AG08396 (cell line): ENCODE results near the gene ACP2.

ENCODE experiments used
- DNase-seq: peaks from one replicate; pipeline ENCODE4 v3.0.0; 2012; ENCODE audit warnings: low spot score, mixed read lengths

Gene ACP2

DNA sequence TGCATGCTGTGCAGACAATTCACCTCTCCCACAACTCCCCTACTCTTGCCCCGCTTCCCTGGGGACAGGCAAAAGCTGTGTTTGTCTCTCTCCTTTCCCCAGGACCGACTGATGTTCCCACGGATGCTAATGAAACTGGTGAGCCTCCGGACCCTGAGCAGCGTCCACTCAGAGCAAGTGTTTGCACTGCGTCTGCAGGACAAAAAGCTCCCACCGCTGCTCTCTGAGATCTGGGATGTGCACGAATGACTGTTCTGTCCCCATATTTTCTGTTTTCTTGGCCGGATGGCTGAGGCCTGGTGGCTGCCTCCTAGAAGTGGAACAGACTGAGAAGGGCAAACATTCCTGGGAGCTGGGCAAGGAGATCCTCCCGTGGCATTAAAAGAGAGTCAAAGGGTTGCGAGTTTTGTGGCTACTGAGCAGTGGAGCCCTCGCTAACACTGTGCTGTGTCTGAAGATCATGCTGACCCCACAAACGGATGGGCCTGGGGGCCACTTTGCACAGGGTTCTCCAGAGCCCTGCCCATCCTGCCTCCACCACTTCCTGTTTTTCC is 19.9 kb upstream of the ACP2 start:
- DNase-seq, result no peak

DNA sequence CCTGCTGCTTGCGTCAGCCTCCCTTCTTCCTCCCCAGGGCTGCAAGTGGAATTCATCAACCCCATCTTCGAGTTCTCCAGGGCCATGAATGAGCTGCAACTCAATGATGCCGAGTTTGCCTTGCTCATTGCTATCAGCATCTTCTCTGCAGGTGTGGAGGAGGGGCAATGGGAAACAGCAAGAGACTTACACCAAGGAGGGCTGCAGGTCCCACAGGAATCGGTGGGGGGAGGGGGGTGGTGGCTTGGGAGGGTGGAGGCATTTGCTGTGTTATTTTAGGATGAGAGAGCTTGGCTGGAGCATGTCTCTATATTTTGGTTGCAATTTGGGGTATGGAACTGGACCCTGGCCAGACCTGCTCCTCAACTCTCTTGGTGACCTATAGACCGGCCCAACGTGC is 19.3 kb upstream of the ACP2 start:
- DNase-seq, result no peak

DNA sequence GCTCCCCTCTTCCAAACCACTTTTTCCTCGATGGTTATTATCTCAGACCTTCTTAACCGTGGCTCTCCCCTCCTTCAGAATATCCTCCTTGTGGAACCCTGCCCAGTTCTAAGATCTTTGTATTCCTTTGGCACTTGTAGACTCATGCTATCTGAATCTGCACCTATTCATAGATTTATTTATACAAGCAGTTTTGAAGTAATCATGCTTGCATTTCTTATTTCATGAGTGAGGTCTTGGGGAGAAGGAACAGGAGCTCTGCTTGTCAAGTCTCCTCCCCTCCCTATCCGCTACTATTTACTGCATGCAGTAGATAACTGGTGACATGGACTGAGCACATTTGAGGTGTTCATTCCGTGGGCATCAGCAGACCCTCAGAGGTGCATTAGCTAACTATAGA is 15.9 kb upstream of the ACP2 start:
- peak; percentile 16 for DNase-seq

DNA sequence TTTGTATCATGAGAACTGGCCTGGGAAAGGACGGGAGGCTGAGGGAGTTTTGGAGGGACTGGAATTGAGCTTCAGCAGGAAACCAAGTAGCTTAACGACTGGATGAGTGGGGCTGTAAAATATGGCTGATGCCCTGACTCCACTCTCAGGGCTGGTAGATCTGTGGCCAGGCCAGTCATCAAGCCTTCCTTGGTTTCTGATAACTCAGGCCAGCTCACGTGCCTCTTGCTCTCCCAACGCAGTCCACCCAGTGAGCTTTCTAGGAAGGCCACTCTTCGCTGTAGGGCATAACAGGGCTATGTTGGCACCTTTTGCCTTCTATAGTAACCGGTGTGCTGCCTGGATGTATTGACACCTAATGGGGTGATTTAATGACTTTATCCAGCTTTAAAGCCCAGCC is 15.5 kb upstream of the ACP2 start:
- DNase-seq, result no peak

DNA sequence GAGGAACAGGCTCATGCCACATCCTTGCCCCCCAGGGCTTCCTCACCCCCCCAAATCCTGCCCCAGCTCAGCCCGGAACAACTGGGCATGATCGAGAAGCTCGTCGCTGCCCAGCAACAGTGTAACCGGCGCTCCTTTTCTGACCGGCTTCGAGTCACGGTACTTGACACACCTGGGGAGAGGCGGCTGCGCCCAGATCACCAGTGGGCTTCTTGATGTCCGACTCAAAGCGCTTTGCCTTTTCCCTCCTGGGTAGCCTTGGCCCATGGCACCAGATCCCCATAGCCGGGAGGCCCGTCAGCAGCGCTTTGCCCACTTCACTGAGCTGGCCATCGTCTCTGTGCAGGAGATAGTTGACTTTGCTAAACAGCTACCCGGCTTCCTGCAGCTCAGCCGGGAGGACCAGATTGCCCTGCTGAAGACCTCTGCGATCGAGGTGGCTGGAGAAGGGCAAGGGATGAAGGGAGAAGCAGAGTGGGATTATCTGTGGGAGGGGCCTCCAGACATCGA is 12.7 kb upstream of the ACP2 start:
- no peak for DNase-seq

DNA sequence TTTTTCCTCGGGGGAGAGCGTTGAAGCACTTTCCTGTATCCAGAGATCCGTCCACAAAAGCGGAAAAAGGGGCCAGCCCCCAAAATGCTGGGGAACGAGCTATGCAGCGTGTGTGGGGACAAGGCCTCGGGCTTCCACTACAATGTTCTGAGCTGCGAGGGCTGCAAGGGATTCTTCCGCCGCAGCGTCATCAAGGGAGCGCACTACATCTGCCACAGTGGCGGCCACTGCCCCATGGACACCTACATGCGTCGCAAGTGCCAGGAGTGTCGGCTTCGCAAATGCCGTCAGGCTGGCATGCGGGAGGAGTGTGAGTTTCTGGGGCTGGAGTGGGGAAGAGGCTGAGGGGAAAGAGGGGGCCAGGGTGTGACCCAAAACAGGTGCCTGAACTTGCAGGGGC is 11.8 kb upstream of the ACP2 start:
- DNase-seq, result no peak

DNA sequence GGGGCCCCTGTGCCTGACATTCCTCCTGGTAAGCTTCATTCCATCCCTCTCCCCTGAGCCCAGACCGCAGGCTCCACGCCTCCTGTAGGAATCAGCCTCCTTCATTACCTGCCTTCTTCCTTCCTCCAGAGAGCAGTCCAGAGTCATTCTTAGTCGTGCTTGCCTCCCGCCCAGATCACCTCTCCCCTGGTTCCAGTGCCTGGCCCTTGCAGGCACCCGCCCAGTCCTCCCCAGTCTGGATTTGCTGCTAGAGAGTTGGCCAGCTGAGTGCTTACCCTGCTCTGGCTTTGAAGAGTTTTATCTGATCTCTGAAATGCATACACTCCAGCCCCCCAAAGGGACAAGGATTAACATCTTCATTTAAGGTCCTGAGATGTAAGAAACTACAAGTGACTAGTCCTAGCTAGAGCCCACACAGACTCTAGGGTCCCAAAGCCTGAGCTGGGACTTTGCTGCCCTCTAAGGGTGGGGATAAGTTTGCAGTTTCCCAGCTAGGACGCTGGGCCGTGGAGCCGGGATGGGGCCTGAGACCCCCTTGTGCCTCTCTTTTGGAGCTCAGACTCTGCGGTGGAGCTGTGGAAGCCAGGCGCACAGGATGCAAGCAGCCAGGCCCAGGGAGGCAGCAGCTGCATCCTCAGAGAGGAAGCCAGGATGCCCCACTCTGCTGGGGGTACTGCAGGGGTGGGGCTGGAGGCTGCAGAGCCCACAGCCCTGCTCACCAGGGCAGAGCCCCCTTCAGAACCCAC is 10.8 kb upstream of the ACP2 start:
- peak; percentile 60 for DNase-seq

DNA sequence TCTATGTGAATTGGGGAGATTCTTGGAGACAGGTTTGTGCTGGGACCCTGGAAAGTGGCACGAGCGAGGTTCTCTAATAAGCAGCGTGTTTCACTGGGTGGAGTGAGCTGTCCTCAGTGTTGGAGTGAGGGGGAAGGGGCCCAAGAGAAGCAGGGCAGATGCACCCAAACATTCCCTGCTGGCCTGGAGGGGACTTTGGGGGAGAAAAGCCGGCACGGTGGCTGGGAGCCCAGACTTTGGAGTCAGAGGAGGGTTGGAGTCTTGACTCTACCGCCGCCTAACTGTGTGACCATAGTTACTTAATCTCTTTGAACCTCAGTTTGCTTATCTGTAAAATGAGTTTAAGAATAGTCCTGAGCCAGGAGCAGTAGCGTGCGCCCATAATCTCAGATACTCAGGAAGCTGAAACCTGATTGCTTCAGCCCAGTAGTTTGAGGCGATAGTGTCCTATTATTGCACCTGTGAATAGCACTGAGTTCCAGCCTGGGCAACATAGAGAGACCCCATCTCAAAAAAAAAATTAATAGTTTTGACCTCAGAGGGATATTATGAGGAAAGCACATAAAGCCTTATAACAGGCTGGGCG is 9.8 kb upstream of the ACP2 start:
- DNase-seq, result no peak

DNA sequence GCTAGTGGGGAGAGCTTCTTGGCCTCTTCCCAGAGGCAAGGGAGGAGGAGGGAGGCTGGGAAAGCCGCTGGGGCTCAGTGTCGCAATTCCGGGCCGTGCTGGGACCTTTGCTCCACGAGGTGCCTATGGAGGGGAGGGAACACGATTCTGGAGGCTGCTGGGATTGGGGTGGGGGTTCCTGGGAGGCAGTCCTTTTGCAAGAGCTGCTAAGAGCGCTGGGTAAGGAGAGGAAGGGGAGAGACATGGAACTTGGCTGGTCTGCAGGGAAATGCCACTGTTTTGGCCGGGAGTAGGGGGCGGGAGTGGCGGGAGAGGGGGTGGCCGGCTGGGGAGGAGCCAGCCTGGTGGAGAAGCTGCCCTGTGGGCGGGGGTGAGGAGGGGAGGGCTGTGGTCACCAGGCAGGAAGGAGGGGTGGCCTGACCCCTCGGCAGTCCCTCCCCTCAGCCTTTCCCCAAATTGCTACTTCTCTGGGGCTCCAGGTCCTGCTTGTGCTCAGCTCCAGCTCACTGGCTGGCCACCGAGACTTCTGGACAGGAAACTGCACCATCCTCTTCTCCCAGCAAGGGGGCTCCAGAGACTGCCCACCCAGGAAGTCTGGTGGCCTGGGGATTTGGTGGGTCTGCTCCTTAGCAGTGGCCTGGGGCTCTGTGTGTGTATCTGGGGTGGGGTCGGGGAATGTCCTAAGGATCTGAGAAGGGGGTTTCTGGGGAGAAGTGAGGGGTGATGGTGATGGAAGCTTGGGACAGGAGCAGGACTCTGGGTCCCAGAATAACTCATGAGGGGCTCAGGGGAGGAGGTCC is 9.1 kb upstream of the ACP2 start, which contains the start of gene NR1H3:
TSS of gene NR1H3 (plus strand) at position 480 of the 800 bp plus-strand sequence. CDS start 1,221 bp downstream, outside the sequence.
- DNase-seq, result peak; percentile 76

DNA sequence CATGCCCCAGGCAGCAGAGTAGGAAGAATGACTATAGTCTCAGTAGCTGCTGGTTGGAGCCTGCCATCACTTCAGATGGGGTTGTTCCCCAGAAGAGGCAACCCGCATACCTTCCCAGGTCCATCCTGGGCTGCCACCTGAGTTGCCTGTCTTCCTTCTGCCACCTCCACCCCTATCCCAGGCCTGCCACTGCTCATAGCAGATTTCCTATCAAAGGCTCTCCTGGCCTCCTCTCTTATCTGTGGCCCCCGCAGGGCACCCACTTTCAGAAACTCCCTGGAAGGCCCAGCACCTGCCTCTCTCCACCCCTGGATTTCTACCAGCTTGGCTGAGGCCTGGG is 8.5 kb upstream of the ACP2 start:
- no peak for DNase-seq

DNA sequence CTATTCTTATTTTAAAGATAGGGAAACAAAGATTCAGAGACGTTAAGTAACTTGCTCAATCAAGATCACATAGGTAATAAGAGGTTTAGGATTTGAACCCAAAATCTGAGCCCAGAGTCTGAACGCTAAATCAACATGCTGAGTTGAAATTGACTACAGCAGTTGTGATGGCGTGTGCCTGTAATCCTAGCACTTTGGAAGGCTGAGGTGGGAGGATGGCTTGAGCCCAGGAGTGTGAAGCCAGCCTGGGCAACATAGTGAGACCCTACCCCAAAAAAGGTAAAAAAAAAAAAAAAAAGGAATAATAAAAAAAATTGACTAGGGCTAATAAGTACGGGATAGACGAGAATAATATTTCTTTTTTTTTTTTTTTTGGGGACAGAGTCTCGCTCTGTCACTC is 7.8 kb upstream of the ACP2 start:
- DNase-seq, result no peak

DNA sequence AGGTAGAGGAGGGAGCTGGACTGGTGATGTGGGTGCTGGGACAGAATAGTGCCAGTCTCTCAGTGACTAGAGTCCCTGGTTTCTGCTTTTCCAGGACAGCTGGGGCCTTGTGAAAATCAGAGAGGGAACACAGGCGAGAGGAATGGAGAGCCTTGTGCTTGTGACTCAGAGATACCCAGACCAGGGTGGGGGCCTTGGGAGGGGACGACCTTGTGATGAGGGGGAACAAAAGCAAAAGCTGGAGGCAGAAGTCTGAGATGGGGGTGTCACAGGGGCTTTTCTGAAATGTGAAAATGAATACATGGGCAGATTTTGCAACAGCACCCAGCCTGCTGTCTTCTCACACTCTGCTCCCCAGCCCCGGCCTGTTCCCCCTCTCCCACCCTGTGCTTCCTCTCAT is 5.8 kb upstream of the ACP2 start:
- no peak for DNase-seq

DNA sequence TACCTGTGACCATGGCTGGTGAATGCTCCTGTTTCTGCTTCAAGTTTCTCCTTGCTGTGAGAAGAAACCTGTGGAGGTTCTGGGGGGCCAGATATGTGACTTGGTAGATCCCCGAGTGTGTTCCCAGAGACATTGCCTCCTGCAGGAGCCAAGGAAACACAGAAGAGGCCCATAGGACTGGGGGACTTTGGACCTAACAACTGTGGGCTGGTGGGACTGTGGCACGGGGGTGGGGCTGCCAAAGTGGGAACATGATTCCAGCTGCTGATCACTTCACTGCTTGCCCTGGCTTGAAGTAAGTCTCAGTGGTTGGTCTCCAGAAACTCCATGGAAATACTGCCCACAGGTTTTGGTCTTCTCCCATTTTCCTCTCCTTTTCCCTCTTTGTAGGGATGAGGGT is 5.0 kb upstream of the ACP2 start:
- DNase-seq, result no peak

DNA sequence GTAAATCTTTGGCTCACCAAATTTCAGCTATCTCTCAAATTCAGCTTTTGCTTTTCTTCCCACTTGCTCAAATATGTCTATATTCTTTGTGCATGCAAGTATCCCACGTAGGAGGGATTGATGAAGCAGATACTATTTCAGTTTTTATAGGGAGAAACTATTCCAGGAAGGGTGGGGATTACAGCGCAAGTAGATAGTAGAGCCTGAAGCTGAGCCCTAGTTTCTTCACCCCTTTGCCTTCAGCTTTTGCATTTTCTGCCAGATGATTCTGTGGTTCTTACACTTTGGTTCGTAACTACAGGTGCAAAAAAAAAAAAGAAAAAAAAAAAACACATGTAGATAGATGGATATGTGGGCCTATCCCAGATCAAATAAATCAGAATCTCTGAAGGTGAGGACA is 3.1 kb upstream of the ACP2 start:
- DNase-seq, result no peak

DNA sequence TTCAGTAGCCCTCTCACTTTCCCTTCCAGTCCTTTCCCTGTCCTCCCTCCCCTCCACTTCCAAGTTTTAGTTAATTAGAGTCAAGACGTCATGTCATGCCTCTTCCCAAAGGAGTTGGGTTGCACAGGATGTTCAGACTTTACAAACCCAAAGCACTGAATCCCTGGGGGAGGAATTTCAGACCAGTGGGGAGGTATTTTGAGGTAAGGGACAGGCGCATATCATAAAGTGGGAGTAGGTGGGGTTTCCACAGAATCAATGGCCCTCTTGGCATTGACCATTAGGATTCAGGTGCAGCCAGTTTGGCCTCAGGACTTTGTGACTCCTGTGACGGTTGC is 733 bp upstream of the ACP2 start:
- DNase-seq, result no peak

DNA sequence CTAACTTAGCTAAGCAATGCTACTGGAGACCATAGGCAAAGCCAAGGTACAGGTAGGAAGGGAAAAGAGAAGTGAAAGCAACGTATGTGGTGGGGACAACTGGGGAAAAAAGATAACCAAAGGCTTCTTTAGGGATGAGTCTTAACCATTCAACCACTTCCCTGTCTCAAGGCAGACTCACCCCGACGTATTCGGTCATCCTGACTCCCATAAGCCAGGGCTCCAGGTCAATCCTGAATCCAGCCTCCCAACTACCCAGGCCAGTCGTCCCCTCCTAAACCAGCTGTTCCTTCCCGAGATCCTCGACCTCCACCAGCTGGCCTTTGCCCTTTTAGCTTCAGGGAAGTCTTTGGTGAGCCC is 330 bp downstream of the ACP2 start:
- no peak for DNase-seq

DNA sequence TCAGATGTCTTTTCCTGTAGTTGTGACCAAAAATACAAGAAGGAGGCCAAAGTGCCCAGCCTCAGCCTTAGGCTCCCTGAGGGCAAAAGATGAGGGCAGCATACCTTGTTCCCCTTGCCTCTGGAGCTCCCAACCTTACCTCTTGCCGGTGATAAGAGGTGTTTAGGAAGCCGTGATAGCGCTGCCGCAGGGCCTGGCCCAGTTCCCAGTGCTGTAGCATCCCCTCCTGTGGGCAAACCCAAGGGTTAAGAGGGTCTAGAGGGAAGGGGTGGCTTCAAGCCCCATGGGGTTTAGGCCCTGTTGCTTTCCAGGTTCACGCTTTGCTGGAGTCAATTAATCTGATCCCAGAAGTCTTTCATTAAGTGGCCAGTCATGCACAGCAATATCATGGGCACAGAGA is 1.1 kb downstream of the ACP2 start:
- DNase-seq, result no peak

DNA sequence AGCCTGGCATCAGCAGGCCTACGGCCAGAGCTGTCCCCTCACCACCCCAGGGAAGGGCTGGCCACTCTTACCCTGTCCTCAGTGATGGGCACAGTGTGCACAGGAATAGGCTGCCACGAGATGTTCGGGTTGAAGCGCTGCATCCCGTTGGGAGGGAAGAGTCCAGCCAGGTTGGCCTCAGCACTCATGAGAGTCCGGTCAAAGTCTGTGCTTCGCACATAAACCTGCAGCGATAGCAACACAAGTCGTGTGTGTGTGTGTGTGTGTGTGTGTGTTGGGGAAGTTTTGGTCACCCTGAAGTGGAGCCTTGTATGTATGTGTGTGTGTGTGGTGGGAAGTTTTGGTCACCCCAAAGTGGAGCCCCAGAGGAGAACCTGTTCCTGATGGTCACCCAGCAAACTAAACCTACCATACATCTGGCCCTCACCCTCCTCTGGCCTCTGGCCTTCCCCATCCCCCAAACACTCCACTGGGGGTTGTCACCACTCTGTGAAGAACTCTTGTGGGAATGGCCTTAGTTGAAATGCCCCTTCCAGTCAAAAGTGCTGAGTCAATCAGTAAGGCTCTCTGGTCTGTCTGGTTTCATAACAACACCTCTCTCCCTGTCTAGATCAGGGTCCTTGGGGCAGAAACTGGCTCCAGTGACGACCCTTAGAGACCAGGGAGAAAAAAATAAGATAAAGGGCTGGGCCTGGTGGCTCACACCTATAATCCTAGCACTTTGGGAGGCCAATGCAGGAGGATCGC is 2.8 kb downstream of the ACP2 start:
- DNase-seq, result no peak

DNA sequence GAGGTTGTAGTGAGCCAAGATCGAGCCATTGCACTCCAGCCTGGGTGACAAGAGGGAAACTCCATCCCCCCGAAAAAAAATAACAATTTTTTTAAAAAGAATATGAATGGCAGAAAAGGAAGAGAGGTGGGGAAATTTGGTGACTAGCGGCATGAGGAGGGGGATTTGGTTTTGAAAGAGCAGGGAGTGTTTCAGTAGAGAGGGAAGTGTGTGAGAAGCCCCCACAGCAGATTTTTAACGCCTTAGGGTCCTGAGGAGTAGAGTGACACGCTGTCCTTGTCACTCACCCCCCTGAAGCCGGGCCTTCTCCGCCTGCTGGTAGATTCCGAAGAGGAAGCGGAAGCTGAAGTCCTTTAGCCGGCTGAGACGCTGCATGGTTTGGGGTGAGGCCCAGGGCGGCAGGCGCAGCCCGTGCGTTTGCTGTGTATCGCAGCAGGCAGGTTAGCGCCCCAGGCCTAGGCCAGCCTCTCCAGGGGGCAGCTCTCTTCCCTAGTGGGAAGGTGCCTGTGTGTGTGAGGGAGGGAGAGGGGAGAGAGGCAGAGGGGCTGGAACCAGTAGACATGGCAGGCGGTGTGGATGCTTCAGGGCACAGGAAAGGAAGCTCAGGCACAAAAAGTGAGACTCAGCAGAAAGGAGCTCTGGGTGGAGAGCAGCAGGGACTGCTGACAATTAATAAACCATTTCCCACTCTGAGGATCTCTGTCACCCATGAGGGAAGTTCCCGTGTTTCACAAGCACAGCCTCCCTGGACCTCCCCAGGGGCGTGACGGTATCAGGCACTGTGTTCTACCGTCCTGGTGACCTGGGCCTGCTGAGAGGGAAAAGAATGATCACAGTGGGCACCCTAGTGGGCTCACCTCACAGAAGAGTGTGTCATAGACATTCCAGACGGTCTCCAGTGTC is 3.9 kb downstream of the ACP2 start:
- DNase-seq, result no peak

DNA sequence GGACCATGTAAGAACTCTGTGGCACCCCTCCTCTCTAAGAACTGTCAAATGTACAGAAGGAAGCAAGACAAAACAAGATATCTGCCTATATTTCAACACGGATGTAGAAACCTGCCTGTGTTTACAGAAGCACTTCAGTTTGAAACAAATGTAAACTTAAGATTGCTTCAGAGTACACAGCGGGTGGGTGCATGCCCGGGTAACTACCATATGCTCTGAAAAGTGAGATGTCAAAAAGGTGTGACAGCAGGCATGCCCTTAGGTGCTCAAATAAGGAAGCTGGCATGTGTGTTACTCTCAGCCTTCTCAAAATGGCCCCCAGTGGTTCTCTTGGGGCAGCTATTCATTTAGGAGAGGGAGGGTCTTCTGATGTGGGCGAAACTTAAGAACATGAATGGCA is 5.2 kb downstream of the ACP2 start:
- no peak for DNase-seq

DNA sequence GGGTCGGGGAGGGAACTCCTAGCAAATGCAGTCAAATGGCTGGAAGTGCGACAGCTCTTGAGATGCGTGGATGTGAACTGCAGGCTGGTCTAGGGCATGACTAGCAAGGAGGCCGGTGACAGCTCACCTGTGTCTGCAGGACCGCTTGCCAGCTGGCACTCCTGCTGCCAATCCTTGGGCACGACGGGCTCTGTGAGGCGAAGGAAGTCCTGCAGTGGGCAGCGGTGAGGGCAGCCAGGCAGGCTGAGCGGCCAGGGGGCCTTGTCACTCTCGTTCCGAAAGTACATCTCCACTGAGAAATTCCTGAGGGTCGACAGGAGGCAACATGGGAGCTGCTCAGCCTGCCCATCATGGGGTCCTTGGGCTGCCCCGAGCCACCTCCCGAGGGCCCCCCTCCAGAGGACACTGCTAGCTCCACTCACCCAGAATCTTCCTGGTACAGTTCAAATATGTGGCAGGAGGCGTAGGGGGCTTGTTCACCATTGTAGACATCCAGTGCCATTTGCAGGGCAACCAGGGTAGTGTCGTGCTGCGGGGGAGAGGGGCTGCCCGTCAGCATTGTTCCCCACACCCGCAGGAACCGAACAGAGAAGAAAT is 5.9 kb downstream of the ACP2 start:
- no peak for DNase-seq
